Measurements from ENCODE around the gene RTKN2. TPM values are rescaled to one million over a fixed set of nuclear protein-coding genes. Genes with fewer than 3 reads are reported as not detected.

RTKN2 gene
- total RNA-seq, 1 experiment from 2014 or later, result 21.3 TPM

DNA sequence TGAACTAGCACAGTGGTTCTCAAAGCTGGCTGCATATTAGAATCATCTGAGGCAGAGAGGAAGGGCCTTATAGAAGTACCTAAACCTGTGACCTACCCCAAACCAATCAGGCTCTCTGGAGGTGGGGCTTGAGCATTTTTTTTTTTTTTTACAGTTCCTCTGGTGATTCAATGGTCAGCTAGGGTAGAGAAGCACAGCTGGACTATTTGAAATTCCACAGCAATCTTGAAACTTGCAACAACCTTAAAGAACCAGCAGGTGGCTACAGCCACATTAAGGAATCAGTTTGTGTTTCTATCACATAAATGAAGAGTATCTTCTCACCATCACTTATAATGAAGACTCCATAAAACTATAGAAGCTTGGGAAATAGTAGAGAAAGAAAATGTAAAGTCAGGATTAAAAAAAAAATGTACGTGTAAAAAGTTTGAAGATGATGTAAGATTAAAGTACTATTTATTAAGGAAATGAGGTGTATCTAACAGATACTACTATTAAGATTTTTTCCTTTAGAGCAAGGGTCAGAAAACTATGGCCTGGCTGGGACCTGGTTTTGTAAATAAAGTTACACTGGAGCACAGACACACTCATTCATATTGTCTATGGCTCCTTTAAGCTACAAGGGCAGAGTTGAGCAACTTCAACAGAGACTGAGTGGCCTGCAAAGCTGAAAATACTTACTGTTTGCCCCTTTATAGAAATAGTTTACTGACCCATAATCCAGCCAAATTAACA, 3.8 kb downstream of the RTKN2 start:
- peaks cover 28% of the 10 kb centered on the region for H3K36me3 ChIP-seq (ENCODE audit: control insufficient read depth, insufficient read depth, low read length)
- BruUV-seq (replicated peaks), result no TSS peak
- H3K4me3 ChIP-seq (ENCODE audit: low read depth in 2 of 2, low read length in 2 of 2), result peak overlapping the region; percentile 77 to 98; a peak in 1 of 4 replicates
- peaks cover 49% of the 10 kb centered on the region for H3K4me1 ChIP-seq (ENCODE audit: control insufficient read depth, insufficient read depth, low read length)
- TF ChIP-seq POLR2AphosphoS5 (IDR thresholded peaks at IDR 0.05; ENCODE audit: low read depth, low read length), result no peak
- TF ChIP-seq, protein P1, sequence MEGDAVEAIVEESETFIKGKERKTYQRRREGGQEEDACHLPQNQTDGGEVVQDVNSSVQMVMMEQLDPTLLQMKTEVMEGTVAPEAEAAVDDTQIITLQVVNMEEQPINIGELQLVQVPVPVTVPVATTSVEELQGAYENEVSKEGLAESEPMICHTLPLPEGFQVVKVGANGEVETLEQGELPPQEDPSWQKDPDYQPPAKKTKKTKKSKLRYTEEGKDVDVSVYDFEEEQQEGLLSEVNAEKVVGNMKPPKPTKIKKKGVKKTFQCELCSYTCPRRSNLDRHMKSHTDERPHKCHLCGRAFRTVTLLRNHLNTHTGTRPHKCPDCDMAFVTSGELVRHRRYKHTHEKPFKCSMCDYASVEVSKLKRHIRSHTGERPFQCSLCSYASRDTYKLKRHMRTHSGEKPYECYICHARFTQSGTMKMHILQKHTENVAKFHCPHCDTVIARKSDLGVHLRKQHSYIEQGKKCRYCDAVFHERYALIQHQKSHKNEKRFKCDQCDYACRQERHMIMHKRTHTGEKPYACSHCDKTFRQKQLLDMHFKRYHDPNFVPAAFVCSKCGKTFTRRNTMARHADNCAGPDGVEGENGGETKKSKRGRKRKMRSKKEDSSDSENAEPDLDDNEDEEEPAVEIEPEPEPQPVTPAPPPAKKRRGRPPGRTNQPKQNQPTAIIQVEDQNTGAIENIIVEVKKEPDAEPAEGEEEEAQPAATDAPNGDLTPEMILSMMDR (IDR thresholded peaks at IDR 0.05), result peak; percentile 84
- CTCF ChIA-PET, result interaction anchor here (0.6 to 1.4 kb wide), 11 partner anchors 83 to 819 kb away, joined by 3 to 9 read pairs (median 4); no protein-coding TSS in a partner anchor
- ATAC-seq (peak; percentile 22), DNase-seq (ENCODE audit: low read depth, low spot score) (peak; percentile 95)
- intact Hi-C loops (cut with micrococcal nuclease; ENCODE audit: unreplicated experiment), result loop anchor here (2.0 to 10.0 kb wide), 3 partner anchors 118 to 550 kb away; partner anchors contain the start of genes ARID5B and EGR2
- H3K9me3 ChIP-seq (ENCODE audit: control insufficient read depth, insufficient read depth, low read depth, low read length), result no peaks in the 10 kb centered on the region
- in situ Hi-C loops (cut with HindIII; ENCODE audit: low pct_unique_long_range_greater_than_20kb, low sequenced_read_pairs), result loop anchor here (25.0 kb wide), 1 partner anchor 122 kb away; no protein-coding TSS in a partner anchor
- peak overlapping the region; percentile 92 for H3K27ac ChIP-seq (ENCODE audit: low read length)
- POLR2A ChIA-PET, result interaction anchor here (0.6 to 0.7 kb wide), 7 partner anchors 109 to 1004 kb away, joined by 3 to 5 read pairs (median 4); partner anchors contain the start of gene ZNF365
- H3K27me3 ChIP-seq (ENCODE audit: control insufficient read depth, insufficient read depth, low read length), result no peaks in the 10 kb centered on the region

DNA sequence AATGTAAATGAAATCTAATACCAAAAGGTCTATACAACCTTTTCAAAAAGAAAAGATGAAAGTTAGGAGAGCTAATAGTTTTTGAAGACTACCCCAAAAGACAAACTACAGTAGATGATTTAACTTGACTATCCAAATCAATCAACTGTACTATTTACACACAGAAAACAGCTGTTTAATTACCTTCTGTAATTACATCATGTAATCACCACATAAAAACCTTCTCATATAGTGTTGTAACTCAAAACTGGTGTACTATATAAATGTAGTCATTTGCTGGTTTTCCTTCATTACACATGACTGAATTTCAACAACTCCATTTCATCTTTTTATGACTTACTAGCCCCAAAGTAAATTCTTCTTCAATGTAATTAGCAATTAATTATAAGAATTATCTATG, 4.5 kb downstream of the RTKN2 start:
- in situ Hi-C loops (cut with HindIII; ENCODE audit: low pct_unique_long_range_greater_than_20kb, low sequenced_read_pairs), result loop anchor here (25.0 kb wide), 1 partner anchor 123 kb away; no protein-coding TSS in a partner anchor

More for the DNA sequence above, 4.5 kb downstream of the RTKN2 start:
- BruUV-seq (replicated peaks), result no TSS peak
- H3K4me3 ChIP-seq (ENCODE audit: low read depth in 2 of 2, low read length in 2 of 2), result no peak overlapping the region
- H3K27me3 ChIP-seq (ENCODE audit: control insufficient read depth, insufficient read depth, low read length), result no peaks in the 10 kb centered on the region
- H3K4me1 ChIP-seq (ENCODE audit: control insufficient read depth, insufficient read depth, low read length), result peaks cover 42% of the 10 kb centered on the region
- intact Hi-C loops (cut with micrococcal nuclease; ENCODE audit: unreplicated experiment), result loop anchor here (2.0 to 10.0 kb wide), 3 partner anchors 119 to 551 kb away; partner anchors contain the start of genes ARID5B and EGR2
- DNase-seq (ENCODE audit: low read depth, low spot score) (no peak), ATAC-seq (no peak)
- no peak for TF ChIP-seq POLR2AphosphoS5 (IDR thresholded peaks at IDR 0.05; ENCODE audit: low read depth, low read length)
- TF ChIP-seq SIN3A (IDR thresholded peaks at IDR 0.05; ENCODE audit: borderline replicate concordance, insufficient read depth, low read depth, low read length), result no peak
- TF ChIP-seq, protein P2, sequence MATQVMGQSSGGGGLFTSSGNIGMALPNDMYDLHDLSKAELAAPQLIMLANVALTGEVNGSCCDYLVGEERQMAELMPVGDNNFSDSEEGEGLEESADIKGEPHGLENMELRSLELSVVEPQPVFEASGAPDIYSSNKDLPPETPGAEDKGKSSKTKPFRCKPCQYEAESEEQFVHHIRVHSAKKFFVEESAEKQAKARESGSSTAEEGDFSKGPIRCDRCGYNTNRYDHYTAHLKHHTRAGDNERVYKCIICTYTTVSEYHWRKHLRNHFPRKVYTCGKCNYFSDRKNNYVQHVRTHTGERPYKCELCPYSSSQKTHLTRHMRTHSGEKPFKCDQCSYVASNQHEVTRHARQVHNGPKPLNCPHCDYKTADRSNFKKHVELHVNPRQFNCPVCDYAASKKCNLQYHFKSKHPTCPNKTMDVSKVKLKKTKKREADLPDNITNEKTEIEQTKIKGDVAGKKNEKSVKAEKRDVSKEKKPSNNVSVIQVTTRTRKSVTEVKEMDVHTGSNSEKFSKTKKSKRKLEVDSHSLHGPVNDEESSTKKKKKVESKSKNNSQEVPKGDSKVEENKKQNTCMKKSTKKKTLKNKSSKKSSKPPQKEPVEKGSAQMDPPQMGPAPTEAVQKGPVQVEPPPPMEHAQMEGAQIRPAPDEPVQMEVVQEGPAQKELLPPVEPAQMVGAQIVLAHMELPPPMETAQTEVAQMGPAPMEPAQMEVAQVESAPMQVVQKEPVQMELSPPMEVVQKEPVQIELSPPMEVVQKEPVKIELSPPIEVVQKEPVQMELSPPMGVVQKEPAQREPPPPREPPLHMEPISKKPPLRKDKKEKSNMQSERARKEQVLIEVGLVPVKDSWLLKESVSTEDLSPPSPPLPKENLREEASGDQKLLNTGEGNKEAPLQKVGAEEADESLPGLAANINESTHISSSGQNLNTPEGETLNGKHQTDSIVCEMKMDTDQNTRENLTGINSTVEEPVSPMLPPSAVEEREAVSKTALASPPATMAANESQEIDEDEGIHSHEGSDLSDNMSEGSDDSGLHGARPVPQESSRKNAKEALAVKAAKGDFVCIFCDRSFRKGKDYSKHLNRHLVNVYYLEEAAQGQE (IDR thresholded peaks at IDR 0.05; ENCODE audit: insufficient read depth in 1 of 2, low read depth in 2 of 2, low read length in 1 of 2), result no peak
- TF ChIP-seq, protein P1 (IDR thresholded peaks at IDR 0.05), result no peak
- TF ChIP-seq TCF7L2 (IDR thresholded peaks at IDR 0.05; ENCODE audit: low read depth, low read length), result no peak
- H3K9me3 ChIP-seq (ENCODE audit: control insufficient read depth, insufficient read depth, low read depth, low read length), result no peaks in the 10 kb centered on the region
- CTCF ChIA-PET, result interaction anchor here (0.6 to 0.8 kb wide), 4 partner anchors 84 to 820 kb away, joined by 3 to 4 read pairs (median 3); no protein-coding TSS in a partner anchor
- peaks cover 29% of the 10 kb centered on the region for H3K36me3 ChIP-seq (ENCODE audit: control insufficient read depth, insufficient read depth, low read length)
- H3K27ac ChIP-seq (ENCODE audit: low read length), result peak overlapping the region; percentile 92
- POLR2A ChIA-PET, result no interaction called here

All from Panc1 (cell line).